GM06990 (cell line): Measurements from ENCODE around the gene TP63.

Source experiments
- DNase-seq: peaks from one replicate; pipeline ENCODE4 v3.0.0-alpha.2; 2011; ENCODE audit not compliant: insufficient read length; ENCODE audit errors: extremely low read depth
- H3K27me3 ChIP-seq: replicated peaks from 2 replicates; pipeline ENCODE4 v1.6.0; 2011; ENCODE audit warnings: low read length; ENCODE audit not compliant: control insufficient read depth, insufficient read depth
- H3K36me3 ChIP-seq: 2 replicates; pipeline ENCODE4 v1.5.1; 2011; ENCODE audit warnings: low read length; ENCODE audit not compliant: control insufficient read depth, insufficient read depth
- H3K4me3 ChIP-seq: replicated peaks from 2 replicates; pipeline ENCODE4 v1.5.1; 2011; ENCODE audit warnings: low read depth, mild to moderate bottlenecking, control low read depth, low read length
- TF ChIP-seq, protein P1 (sequence below): IDR thresholded peaks from 2 replicates; pipeline ENCODE4 v1.5.1; 2011; ENCODE audit warnings: low read length, control low read depth, mild to moderate bottlenecking, inconsistent platforms; ENCODE audit not compliant: insufficient read depth, poor library complexity, severe bottlenecking

TP63 gene

DNA sequence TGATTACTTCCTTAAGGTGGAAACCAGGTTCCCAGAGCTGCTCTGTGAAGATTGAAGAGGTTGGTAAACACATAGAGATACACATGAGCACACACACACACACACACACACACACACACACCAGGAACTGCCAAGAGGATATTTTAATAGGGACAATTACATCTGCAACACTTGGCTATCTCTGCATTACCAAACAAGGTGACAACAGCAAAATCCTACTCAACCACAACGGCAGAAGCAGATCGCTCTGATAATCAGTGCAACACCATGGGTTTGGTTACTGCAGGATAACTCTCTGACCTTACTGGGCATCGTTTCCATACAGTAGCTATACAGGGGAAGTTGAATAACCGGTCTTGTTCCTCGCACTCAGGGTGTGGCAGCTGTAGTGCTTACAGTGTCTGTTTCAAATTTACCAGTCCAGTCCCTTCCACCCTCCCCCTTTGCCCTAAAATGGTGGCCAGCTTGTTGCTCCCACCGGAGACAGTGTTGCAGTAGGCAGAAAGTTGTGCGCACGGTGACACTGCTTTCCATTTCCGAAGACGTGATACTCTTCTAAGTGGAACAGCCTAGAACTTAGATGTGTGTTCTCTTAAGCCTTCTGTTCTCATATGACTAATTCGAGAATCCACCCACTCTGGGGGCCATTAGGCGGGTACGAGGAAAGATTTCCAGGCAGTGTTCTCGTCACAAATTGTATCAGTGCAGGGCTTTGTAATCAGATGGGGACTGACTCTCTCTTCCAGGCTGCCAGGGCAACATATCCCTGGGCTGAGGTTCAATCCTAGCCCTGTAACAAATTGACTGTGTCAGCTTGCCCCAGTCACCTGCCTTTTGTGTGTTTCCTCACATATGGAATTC, 313.3 kb downstream of the TP63 start:
- no peaks in the 10 kb centered on the region for H3K36me3 ChIP-seq
- no peak overlapping the region for H3K4me3 ChIP-seq
- TF ChIP-seq, protein P1, sequence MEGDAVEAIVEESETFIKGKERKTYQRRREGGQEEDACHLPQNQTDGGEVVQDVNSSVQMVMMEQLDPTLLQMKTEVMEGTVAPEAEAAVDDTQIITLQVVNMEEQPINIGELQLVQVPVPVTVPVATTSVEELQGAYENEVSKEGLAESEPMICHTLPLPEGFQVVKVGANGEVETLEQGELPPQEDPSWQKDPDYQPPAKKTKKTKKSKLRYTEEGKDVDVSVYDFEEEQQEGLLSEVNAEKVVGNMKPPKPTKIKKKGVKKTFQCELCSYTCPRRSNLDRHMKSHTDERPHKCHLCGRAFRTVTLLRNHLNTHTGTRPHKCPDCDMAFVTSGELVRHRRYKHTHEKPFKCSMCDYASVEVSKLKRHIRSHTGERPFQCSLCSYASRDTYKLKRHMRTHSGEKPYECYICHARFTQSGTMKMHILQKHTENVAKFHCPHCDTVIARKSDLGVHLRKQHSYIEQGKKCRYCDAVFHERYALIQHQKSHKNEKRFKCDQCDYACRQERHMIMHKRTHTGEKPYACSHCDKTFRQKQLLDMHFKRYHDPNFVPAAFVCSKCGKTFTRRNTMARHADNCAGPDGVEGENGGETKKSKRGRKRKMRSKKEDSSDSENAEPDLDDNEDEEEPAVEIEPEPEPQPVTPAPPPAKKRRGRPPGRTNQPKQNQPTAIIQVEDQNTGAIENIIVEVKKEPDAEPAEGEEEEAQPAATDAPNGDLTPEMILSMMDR, result no peak
- H3K27me3 ChIP-seq, result no peaks in the 10 kb centered on the region
- DNase-seq, result no peak

DNA sequence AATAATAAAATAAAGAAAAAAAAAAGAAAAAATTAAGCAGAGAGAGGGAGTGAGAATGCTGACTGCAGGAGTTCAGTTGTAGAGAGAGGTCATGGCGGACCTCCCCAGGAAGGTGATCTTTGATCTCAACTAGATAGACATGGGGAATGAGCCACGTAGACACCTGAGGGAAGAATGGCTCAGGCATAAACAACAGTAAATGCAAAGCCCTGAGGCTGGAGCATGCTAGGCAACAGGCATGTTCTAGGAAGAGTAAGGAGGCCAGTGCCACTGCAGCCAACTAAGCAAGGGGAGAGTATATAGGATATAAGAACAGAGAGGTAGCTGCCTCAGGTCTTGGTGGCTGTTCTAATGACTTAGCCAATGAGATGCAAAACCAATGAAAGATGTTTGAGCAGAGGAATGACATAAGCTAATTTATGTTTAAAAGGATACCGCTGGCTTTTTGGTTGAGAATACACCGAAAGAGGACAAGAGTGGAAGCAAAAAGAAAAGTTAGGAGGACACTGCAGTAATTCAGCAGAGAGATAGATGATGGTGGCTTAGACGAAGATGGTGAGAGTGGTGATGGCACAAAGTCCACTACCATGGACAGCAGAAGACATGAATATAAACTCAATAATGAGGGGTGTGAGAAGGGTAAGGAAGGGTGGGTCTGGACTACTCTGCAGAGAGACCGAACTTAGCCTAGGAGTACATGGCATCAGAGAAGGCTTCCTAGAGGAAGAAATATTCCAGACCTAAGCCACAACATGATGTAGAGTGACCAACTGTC, 314.9 kb downstream of the TP63 start:
- no peaks in the 10 kb centered on the region for H3K27me3 ChIP-seq
- no peaks in the 10 kb centered on the region for H3K36me3 ChIP-seq
- H3K4me3 ChIP-seq, result no peak overlapping the region
- TF ChIP-seq, protein P1, result no peak
- DNase-seq, result no peak
